Measurements from ENCODE around the gene DPH2.

- TF ChIP-seq, protein P1, sequence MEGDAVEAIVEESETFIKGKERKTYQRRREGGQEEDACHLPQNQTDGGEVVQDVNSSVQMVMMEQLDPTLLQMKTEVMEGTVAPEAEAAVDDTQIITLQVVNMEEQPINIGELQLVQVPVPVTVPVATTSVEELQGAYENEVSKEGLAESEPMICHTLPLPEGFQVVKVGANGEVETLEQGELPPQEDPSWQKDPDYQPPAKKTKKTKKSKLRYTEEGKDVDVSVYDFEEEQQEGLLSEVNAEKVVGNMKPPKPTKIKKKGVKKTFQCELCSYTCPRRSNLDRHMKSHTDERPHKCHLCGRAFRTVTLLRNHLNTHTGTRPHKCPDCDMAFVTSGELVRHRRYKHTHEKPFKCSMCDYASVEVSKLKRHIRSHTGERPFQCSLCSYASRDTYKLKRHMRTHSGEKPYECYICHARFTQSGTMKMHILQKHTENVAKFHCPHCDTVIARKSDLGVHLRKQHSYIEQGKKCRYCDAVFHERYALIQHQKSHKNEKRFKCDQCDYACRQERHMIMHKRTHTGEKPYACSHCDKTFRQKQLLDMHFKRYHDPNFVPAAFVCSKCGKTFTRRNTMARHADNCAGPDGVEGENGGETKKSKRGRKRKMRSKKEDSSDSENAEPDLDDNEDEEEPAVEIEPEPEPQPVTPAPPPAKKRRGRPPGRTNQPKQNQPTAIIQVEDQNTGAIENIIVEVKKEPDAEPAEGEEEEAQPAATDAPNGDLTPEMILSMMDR (IDR thresholded peaks at IDR 0.05), result no peak
- TF ChIP-seq POLR2A (IDR thresholded peaks at IDR 0.05), result no peak
- TF ChIP-seq POLR2AphosphoS5 (IDR thresholded peaks at IDR 0.05), result no peak
Observed at GRCh38 chr1:44012404-44012803, 42.6 kb downstream of the DPH2 start.

Measured in transverse colon (tissue), 4 donors.